ELR (cell line): ENCODE data around the gene CLDN16.
A peak's percentile ranks its signal among the peaks of the same experiment; 100 is the strongest.

Source experiments
- DNase-seq: peaks from one replicate; pipeline ENCODE4 v3.0.0-alpha.2; 2015; ENCODE audit warnings: low read depth

CLDN16 gene, protein sequence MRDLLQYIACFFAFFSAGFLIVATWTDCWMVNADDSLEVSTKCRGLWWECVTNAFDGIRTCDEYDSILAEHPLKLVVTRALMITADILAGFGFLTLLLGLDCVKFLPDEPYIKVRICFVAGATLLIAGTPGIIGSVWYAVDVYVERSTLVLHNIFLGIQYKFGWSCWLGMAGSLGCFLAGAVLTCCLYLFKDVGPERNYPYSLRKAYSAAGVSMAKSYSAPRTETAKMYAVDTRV

DNA sequence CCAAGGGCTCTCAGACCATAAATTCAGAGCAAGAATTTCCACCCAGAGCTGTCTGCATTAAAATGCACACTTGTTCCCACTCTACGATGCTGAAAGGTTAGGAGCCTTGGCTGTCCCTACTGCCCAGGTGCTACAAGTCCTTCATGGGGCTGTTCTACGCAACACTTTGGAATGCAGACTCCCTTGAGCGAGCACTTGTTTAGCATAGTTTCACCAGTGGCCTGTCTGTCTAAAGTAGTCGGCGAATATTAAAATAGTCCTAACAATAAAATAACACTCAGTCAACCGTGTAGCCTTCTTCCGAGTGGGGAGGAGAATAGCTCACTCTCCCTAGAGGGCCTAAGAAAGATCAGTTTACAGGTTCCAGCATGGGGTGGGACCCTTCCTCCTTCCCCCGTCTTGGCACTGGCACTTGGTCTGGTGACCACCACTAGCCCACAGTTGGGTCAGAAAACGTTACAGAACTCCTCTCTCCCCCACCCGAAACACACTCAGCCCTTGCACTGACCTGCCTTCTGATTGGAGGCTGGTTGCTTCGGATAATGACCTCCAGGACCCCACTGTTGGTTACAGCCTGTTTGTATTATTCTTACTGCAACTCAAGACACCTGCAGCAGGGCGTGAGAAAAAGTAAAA lies at the start of gene CLDN16:
TSS of gene CLDN16 (plus strand) at position 586 of the 636 bp plus-strand sequence. CDS start 167 bp downstream, outside the sequence.
- DNase-seq, result no peak

DNA sequence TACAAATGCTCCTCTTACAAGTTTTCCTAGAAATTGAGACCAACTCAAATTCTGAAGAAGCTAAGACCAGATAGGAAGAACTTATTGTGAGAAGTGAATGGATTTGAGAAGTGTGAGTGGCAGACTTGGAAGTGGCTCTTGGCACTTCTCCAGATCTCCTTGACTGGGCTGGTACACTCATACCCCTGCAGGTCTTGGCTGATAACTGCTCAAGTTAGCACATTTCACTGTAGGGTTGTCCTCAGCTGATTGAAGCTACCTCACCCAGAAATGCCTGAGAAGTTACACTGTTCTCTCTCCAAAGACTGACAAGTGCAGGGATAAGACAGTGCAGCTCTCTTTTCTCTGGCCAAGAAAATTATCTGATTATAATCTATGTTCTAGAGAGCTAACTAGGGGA lies 49.2 kb upstream of the CLDN16 start:
- peak; percentile 79 for DNase-seq

DNA sequence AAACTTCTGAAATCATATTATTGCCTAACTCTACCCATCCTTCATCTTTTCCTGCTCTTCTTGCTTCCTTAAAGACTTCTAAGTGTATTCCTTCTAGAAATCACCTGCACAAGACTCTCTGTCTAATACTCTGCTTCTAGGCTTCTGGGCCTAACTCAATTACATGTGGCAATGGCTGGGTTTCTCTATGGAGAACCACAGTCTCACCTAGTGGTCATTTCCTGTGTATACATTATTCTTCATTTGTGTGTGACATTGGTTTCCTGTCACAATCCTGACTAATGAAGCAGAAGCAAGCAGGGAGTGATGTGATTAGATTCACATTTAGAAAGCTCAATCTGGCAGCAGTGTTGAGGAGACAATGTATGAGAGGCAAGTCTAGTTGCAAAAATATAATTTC lies 48.8 kb upstream of the CLDN16 start:
- DNase-seq, result peak; percentile 94

DNA sequence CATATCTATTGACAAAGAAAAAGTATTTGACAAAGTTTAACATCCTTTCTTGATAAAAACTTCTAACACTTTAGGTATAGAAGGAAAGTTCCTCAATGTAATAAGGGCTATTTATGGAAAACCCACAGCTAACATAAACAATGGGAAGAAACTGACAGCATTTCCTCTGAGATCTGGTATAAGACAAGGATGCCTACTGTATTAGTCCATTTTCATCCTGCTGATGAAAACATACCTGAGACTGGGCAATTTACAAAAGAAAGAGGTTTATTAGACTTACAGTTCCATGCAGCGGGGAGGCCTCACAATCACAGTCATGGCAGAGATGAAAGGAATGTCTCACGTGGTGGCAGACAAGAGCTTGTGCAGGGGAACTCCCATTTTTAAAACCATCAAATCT lies 47.9 kb upstream of the CLDN16 start:
- DNase-seq, result peak; percentile 59

DNA sequence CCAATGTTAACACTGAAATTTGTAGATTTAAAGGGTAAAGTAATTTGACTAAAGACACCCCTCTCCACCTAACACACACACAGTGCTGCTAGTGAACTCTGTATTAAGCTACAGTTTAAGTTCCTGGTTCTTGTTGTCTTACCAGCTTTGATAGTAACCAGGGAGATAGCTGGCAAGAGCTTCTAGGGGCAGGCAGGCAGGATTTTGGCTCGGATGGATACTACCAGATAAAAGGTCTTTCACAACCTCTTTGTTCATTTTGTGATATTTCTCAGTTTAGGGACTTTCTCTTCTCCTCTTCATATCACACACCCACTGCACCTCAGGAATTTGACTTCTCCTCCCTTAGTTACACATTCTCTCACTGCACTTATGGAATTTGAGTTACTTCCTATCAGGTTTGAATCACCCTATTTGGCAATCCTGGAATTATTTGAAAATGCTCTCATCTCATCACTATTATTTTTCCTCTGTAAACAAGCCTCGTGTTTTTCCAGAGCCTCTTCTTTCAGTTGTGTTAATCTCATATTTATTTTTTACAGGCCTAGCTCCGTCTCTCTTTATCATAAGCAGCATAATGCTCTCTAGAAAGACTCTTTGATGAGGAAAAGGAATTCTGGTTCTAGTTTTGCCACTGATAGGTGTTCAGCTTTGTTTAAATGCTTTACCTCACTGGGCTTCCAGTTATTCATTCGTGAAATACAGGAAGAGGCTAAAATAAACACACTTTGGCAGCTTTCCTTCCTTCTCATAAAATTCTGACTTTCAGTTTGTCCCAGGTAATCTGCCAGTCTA lies 42.7 kb upstream of the CLDN16 start:
- peak; percentile 98 for DNase-seq

DNA sequence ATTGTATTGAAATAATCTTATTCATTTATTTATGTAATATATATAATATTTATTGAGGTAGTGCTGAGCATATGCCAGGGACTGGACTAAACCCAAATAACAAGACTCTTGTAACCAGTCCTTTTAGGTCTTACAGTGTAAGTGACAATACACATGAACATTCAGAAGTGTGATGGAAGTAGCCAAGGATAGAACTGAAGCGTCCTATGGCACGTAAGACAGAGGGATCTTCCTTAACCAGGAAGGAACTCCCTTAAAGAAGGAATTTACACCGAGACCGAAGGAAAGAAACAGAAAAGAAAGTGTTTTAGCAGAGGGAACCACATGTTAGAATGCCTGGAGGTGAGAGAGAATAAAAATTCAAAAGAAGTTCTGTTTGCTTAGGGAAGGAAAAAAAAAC lies 42.1 kb upstream of the CLDN16 start:
- peak; percentile 40 for DNase-seq

DNA sequence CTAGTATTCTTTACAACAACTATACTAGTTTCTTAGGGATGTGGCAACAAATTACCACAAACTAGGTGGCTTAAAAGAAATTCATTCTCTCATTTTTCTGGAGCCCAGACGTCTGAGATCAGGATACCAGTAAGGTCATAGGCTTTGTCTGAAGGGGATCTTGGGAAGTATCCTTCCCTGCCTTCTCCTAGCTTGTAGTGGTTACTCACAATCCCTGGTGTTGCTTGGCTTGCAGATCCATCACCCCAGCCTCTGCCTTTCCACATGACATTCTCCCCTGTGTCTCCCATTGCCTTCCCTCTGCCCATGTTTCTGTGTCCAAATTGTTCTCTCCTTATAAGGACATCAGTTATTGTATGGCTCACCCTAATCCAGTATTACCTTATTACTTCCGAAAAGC lies 41.4 kb upstream of the CLDN16 start:
- peak; percentile 13 for DNase-seq

DNA sequence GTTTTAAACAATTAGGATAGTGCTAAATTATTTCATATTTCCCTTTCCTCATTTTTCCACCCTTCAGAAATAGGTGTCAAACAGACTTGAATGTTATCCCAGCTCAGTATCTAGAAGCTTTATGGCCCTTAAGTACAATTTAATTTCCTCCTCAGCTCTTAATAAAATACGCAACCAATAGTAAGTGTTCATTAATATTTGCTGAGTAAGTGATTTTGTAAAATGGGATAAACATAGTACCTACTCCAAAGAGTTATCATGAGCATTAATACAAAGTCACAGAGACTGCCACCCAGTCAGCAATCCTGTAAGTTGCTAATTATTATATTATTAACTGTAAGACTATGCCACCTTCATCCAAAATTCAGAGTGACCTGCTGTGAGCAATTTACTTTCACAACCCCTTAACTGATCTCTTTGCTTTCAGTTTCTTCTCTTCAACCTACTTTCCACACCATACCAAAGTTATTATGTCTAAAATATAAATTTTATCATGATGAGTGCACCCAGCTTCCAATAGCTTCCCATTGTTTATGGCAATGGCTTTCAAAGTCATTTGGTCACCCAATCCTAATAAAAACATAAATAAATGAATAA lies 35.0 kb upstream of the CLDN16 start:
- DNase-seq, result no peak

DNA sequence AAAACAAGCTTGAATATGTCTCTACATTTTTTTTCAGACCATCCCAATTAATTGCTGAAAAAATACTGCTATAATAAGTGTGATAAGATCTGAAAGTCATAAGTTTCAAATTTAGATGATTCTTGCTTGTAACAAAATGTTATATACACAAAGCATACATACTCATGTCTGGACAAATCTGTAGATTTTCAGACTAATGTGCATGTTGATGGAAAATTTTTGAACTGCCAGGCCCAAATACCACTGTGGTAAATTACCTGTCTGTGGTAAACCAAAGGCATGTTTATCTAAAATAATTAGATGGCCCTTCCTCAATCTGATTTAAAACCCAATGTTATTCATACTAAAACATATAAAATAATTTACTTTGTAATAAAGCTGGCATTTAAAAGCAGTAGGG lies 31.7 kb upstream of the CLDN16 start:
- DNase-seq, result no peak

DNA sequence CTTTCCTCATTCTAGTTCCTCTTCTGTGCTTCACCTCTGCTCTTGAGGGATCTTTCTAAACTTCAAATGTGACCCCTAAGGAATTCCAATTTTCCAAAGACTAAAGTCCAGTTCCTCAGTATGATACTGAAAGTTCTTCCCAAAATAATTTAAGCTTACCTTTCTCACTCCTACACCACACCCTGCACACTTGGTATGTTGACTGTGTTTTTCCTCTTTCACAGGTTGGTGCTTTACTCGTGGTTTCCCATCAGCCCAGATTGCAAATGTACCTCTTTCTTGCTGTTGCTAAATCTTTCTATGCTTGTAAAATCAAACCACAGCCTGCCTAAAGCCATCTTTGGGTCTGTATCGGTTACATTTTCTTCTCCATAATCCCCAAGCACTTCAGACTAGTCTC lies 30.5 kb upstream of the CLDN16 start:
- DNase-seq, result no peak

DNA sequence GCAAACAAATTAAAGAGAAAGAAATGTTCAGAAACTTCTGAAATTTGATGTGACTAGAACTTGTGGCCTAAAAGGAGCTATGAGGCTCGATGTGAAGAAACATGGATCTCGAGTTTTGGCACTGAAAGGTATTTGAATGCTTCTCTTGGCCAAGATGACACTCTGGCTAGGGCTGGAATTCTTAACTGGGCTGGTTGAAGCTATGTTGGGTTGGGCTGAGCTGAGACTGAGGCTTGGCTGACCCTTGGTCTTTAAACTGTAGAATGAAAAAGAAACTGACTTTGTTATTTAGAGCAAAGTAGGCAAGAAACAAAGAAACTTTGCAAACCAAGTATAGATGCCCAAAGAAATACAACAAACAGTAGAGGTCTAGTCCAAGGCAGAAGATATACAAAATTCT lies 28.1 kb upstream of the CLDN16 start:
- no peak for DNase-seq

DNA sequence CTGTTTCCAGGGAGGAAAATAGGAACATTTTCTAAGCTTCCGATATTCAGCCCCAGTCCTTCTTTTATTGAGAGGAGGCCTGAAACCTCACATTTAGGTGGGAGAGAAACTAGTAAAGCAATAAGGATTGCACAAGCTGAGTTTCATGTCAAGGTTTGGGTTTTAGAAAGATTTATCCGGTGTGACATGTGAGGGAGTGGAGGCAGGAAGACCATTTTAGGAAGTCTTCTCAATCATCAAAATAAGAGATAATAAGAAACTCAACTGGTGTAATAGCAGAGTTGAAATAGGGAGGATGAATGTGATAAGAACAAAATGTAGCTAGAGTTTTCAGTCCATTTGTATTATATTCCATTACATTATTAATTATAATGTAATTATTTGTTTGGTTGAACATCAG lies 27.7 kb upstream of the CLDN16 start:
- no peak for DNase-seq

DNA sequence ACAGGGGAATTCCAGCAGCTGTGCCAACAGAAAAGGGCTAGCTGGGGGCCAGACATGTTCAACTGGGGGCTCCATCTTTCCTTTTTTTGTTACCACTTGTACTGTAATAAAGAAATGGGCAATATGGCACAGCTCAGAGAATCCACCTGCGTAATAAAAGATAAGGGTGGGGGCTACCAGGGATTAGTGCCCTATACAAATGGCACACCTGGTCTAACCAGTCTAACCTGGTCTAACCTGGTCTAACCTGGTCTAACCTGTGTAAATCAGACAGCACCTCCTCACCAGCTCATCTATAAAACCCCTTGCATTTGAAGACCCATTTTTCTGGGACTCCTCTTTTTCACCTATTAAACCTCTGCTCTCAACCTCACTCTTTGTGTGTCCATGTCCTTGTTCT lies 26.2 kb upstream of the CLDN16 start:
- DNase-seq, result no peak

DNA sequence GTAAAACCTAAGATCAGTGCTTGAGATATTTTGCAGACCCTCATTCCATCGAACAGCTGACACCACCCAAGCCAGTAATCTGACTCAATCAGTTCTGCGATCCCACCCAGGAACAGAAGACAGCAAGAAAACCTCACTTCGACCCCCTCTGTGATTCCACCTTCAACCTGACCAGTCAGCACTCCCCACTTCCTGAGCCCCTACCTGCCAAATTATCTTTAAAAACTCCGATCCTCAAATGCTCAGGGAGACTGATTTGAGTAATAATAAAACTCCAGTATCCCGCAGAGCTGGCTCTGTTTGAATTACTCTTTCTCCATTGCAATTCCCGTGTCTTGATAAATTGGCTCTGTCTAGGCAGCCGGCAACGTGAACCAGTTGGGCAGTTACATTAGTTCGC lies 25.7 kb upstream of the CLDN16 start:
- DNase-seq, result no peak

DNA sequence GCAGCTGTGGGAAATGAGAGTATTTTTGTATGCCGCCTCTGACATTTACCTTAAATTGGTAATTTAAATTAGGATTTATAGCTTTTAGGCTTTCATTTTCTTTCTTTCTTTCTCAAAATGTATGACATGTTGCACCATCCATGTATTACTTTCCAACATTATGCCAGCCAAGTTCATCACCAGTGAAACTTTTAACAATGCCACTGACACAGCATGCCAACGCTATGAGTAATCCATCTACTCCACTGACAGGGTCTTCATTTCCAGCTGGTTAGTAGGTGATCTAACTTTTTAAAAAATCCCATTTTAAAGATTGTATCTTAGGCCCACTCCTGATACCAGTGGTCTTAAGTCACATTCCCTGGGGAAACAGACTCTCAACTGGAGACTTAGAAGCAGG lies 21.8 kb upstream of the CLDN16 start:
- peak; percentile 59 for DNase-seq

DNA sequence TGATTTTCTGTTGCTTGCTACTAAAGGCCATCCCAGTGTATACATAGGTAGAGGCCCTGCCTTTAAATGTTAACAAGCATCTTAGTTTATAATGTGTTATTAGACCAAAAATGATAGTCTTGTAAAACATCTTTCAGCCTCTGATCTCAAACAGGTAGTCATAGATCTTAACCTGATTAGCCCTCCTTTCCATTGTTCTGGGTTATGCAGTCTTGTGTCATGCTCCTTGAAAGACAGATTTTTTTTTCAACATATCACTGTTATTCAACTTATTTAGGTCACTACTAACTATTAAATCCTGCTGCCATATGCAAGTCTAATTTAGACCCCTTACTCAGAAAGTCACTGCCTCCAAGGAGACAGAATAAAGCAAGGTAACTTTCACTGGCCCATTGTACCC lies 19.1 kb upstream of the CLDN16 start:
- no peak for DNase-seq

DNA sequence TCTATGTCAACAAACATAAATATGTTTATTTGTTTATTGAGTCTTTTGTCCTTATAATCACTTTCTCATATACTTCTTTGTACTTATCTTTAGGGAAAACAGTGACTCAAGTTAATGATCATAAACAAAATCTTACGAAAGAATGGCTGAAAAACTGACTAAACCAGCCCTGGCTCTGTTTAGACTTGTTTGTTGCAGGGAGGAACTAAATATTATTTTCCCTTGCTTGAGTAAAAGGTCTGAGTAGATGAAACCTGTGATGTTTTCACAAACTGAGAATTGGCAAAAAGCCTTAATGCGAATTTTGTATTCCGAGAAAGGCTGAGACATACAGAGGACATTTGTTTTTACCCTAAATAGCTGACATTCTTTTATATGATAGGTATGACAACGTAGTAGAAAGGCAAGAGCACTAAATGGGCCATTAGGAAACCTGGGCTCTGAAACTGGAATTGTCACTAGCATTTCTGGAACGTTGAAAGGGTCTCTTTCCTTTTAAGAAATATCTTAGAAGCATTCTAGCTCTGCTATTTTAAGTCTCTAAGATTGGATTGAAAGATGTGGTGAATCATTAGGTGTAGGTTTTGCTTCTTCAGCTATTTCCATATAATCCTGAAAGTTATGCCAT lies 18.2 kb upstream of the CLDN16 start:
- no peak for DNase-seq

DNA sequence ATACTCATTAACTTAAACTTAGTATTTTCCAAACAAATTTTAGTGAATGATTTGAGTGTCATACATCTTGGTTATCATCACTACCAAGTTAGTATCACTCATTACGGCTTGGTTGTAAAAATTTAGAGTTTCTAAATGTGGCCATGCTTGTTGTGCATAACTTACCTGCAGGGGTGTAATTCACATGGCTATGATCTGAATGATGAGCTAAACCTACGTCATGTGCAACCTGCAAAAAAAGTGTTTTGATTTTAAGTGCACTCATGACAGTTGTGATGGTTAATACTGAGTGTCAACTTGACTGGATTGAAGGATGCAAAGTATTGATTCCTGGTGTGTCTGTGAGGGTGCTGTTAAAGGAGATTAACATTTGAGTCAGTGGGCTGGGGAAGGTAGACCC lies 17.6 kb upstream of the CLDN16 start:
- no peak for DNase-seq

DNA sequence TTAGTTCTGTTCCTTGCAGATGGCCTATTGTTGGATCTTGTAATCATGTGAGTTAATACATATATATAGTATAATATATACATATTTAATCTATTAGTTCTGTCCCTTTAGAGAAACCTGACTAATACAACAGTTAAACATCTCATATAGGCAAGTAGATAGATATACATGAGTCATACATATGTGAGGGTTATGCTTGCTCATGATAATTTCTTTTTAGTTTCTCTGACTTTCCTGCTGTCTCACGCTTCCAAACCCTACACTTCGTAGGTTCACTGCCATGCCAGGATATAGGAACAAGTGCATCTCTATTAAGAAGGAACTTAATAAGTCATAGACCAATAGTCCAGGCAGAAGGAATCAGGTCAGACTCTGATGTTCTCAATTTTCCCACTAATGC lies 16.8 kb upstream of the CLDN16 start:
- DNase-seq, result peak; percentile 66

DNA sequence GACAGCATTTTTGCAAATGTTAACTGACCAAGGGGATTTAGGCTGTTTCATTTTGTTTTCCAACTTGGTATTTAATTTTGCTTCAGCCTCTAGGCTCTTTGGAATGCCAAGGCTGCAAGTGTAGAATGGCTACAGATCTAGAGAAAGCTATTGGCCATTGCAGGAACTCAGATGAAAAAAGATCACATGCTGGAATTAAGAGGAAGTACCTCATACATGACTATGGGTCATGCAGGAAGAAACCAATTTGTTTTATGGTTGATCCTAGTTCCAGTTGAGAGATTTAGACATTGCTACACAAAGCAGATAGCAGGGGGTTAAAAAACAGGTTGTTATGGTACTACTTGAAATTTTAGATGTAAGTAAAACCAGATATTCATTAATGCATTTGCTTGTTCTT lies 12.7 kb upstream of the CLDN16 start:
- no peak for DNase-seq

DNA sequence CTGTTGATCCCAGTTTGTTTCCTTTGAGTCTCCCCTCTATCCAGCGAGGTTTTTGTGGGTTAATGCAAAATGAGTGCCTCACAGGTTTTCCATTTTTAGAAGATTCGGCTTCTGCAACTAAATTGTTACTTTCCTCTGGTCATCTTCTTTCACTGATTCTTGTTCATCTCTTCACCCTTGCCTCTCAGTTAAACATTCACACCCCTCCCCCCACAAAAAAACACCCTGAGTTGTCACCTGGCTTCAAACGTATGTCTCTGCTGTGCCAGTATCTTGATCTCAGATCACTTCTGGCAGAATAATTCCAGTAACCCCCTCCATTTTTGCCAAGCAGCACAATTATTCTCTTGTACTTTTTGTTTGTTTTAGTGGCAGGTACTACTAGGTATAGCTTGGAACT lies 12.3 kb upstream of the CLDN16 start:
- DNase-seq, result no peak

DNA sequence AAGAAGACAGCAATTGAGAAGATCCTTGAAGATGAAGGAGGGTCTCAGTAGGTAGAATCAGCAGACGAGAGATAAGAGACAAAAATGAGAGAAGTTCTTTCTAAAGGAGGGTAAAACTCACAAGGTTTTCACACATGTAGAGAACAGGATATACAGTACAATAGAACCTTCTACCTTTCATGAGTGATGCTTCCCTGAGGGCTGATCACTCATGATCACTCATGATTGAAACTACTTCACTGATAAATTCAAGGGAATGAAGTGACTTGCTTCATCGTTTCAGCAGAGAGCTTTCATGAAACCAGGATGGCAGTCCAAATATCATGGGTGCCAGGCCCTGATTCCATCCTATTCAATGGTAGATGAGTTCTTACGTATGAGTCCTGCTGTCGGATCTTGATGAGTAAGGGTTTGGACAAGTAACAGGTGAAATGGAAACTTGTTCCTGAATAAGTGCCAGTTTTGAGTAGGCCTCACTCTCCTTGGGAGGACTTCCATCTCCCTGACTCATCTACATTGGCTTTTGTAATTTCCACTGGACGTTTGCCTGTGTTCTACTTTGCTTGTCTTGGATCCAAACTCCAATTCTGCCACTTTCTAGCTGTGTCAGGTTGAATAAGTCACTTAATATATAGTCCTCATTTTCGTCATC lies 9.6 kb upstream of the CLDN16 start:
- no peak for DNase-seq
